Endothelial cell of umbilical vein (primary cell): ENCODE results near the gene EPAS1. TPM values are rescaled to one million over a fixed set of nuclear protein-coding genes. Genes with fewer than 3 reads are reported as not detected.

ENCODE experiments used
- BruUV-seq: library from RNA; stranded (reverse); fragments of 400-500 nt; replicated peaks from 2 replicates; lab custom pipeline; 2021; lab: Mats Ljungman, UMichigan
- CTCF ChIA-PET: fragments of 300-600, 350-600 bp; sonication (Branson Sonifier 250); formaldehyde crosslinking; loops from one replicate; lab custom pipeline; 2021; ENCODE audit warnings: antibody characterized with exemption, inconsistent platforms; lab: Charles Lee
- POLR2A ChIA-PET: fragments of 300-600, 350-600 bp; sonication (Branson Sonifier 250); formaldehyde crosslinking; loops from one replicate; lab custom pipeline; 2021; ENCODE audit warnings: antibody characterized with exemption, inconsistent platforms; lab: Charles Lee
- DNase-seq: peaks from one replicate; pipeline ENCODE4 v3.0.0-alpha.2; 2011; ENCODE audit warnings: low read depth, low spot score
- FAIRE-seq: peaks from 2 replicates; lab custom pipeline; 2011; peaks lifted over from hg19 to GRCh38; lab: Jason Lieb, UNC
- H2AFZ ChIP-seq: 2 replicates; pipeline ENCODE4 v1.6.0; 2012; ENCODE audit warnings: low read depth, low read length, control low read depth, inconsistent platforms
- H3K27ac ChIP-seq: 2 replicates; pipeline ENCODE4 v1.5.1; 2011; ENCODE audit warnings: low read depth, mild to moderate bottlenecking, control low read depth, low read length, moderate library complexity; ENCODE audit not compliant: insufficient read depth
- H3K27me3 ChIP-seq, 2 experiments: 2 replicates each; pipeline versions ENCODE4 v1.6.0 to v1.6.1; 2011; ENCODE audit warnings: low read length in 2 of 2, mixed read lengths in 1 of 2; ENCODE audit not compliant: control insufficient read depth in 2 of 2, insufficient read depth in 2 of 2
- H3K36me3 ChIP-seq, 2 experiments: 2 replicates in 1 of 2; 3 replicates in 1 of 2; pipeline ENCODE4 v1.5.1; 2011; ENCODE audit warnings: low read length in 2 of 2, mild to moderate bottlenecking in 1 of 2, moderate library complexity in 1 of 2; ENCODE audit not compliant: control insufficient read depth in 2 of 2, insufficient read depth in 2 of 2; ENCODE audit errors: extremely low read depth in 1 of 2
- H3K4me1 ChIP-seq: 3 replicates; pipeline ENCODE4 v1.5.1; 2011; ENCODE audit warnings: mild to moderate bottlenecking, low read length; ENCODE audit not compliant: control insufficient read depth, insufficient read depth; ENCODE audit errors: extremely low read depth
- H3K4me2 ChIP-seq: 2 replicates; pipeline ENCODE4 v1.6.1; 2011; ENCODE audit warnings: low read length, control low read depth, mixed read lengths; ENCODE audit not compliant: insufficient read depth
- H3K4me3 ChIP-seq, 3 experiments: fragments of 200-600 bp in 1 of 3; sonication (generic), shearing (Covaris generic) in 1 of 3; replicated peaks in 1 of 3; 2 replicates each; pipeline ENCODE4 v1.5.1; 2011 to 2016; ENCODE audit warnings: control low read depth in 3 of 3, low read length in 3 of 3, mild to moderate bottlenecking in 2 of 3, inconsistent platforms in 1 of 3, low read depth in 1 of 3, moderate library complexity in 1 of 3; ENCODE audit not compliant: insufficient read depth in 1 of 3
- H3K79me2 ChIP-seq: 2 replicates; pipeline ENCODE4 v1.6.0; 2012; ENCODE audit warnings: low read length, inconsistent platforms; ENCODE audit not compliant: control insufficient read depth, insufficient read depth
- H3K9ac ChIP-seq: replicated peaks from 2 replicates; pipeline ENCODE3; 2011; ENCODE audit warnings: low read length, control low read depth; ENCODE audit not compliant: insufficient read depth; ENCODE audit errors: extremely low read depth
- H3K9me1 ChIP-seq: replicated peaks from 3 replicates; pipeline ENCODE4 v1.6.0; 2011; ENCODE audit warnings: mild to moderate bottlenecking, low read length; ENCODE audit not compliant: control insufficient read depth, insufficient read depth; ENCODE audit errors: extremely low read depth
- H3K9me3 ChIP-seq: replicated peaks from 2 replicates; pipeline ENCODE4 v1.5.1; 2012; ENCODE audit warnings: low read length, inconsistent platforms; ENCODE audit not compliant: control insufficient read depth, insufficient read depth
- H4K20me1 ChIP-seq: replicated peaks from 2 replicates; pipeline ENCODE3; 2011; ENCODE audit warnings: mild to moderate bottlenecking, low read length; ENCODE audit not compliant: control insufficient read depth, insufficient read depth; ENCODE audit errors: extremely low read depth
- CTCF ChIP-seq, 2 donors: IDR thresholded peaks; 1 replicate in 1 of 2; 2 replicates in 1 of 2; pipeline ENCODE4 v1.5.1; 2011; ENCODE audit warnings: low read length in 2 of 2, mild to moderate bottlenecking in 2 of 2, moderate library complexity in 2 of 2, control low read depth in 1 of 2, inconsistent platforms in 1 of 2, low read depth in 1 of 2; ENCODE audit not compliant: insufficient read depth in 1 of 2; ENCODE audit errors: extremely low read depth in 1 of 2
- EZH2 ChIP-seq: IDR thresholded peaks from 2 replicates; pipeline ENCODE4 v1.6.1; 2012; ENCODE audit warnings: borderline replicate concordance, low read depth, mild to moderate bottlenecking, moderate library complexity, low read length, inconsistent platforms; ENCODE audit not compliant: severe bottlenecking
- FOS ChIP-seq: IDR thresholded peaks from 2 replicates; pipeline ENCODE4 v1.6.1; 2011; ENCODE audit warnings: mild to moderate bottlenecking, low read length, moderate library complexity, borderline replicate concordance; ENCODE audit not compliant: insufficient read depth
- MAX ChIP-seq: IDR thresholded peaks from 2 replicates; pipeline ENCODE4 v1.6.1; 2011; ENCODE audit not compliant: insufficient read depth, insufficient read length
- MYC ChIP-seq: IDR thresholded peaks from one replicate; pipeline ENCODE4 v1.6.1; 2011; ENCODE audit warnings: mild to moderate bottlenecking, low read depth, low read length
- POLR2A ChIP-seq: IDR thresholded peaks from 2 replicates; pipeline ENCODE4 v1.6.1; 2012; ENCODE audit warnings: low read depth, mild to moderate bottlenecking, control low read depth, low read length
- dilution Hi-C: fragments of 300-500 bp; cut with MboI; formaldehyde crosslinking; loops from one replicate; pipeline ENCODE4 v1.15.0; 2019; ENCODE audit warnings: low sequenced_read_pairs; ENCODE audit not compliant: extremely low pct_ligation_motif_present
- intact Hi-C: fragments of 100-400 bp; cut with micrococcal nuclease; formaldehyde crosslinking; loops from one replicate; pipeline ENCODE4 v1.10.0; 2022
- polyA plus RNA-seq, 4 experiments: library from polyadenylated mRNA; depleted of rRNA in 3 of 4; stranded (reverse) in 3 of 4; unstranded in 1 of 4; fragments of >200 nt; gene quantifications; 2 replicates each; pipeline versions ENCODE4 v1.2.1 to v1.2.3, GENCODE V29; 2011 to 2012; ENCODE audit warnings: missing spikeins in 1 of 4
- total RNA-seq: library from RNA; stranded (reverse); gene quantifications from 2 replicates; pipeline ENCODE4 v1.2.3, GENCODE V29; 2021

The EPAS1 gene
- total and polyA plus RNA-seq, 2 donors (not counting 3 experiments of a cell fraction or from before 2014, with no cell fraction given): 229 to 374 TPM

DNA sequence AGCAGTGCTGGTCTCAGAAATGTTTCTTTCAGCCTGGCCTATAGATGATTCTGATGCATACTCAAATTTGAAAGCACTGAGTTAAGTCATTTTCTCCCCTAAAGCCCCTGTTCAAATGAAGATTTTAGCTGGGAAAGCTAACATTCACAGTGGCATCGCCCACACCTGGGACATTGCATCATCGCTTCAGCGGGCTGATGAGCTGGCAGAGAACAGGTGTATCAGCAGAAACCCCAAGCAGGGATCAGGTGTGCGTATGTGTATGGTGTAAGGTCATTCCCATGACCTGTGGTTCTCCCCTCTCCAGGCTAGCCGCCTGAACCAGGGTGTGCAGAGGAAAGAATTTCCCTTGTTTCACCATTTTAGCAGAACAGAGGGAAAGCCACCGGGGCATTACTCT lies 56.3 kb downstream of the EPAS1 start:
- H3K4me2 ChIP-seq: no peak overlapping the region
- H3K4me1 ChIP-seq: peaks cover 45% of the 10 kb centered on the region
- POLR2A ChIA-PET: no interaction called here
- peaks cover 3% of the 10 kb centered on the region for H3K79me2 ChIP-seq
- DNase-seq: no peak
- H3K9me3 ChIP-seq: no peaks in the 10 kb centered on the region
- CTCF ChIA-PET: interaction anchor here (0.9 to 2.0 kb wide), 7 partner anchors 10 to 361 kb away, joined by 3 to 14 read pairs (median 9); no protein-coding TSS in a partner anchor
- no TSS peak for BruUV-seq
- no peaks in the 10 kb centered on the region for H4K20me1 ChIP-seq
- no peaks in the 10 kb centered on the region for H3K27me3 ChIP-seq
- no peak overlapping the region for H3K4me3 ChIP-seq
- peaks cover 18 to 47% of the 10 kb centered on the region in 2 experiments for H3K36me3 ChIP-seq
- intact Hi-C loops (loop anchor here (5.0 kb wide), 1 partner anchor 176 kb away; no protein-coding TSS in a partner anchor), dilution Hi-C loops (no loop called here)
- H3K27ac ChIP-seq: no peak overlapping the region
- no peak for FAIRE-seq
- H3K9me1 ChIP-seq: no peaks in the 10 kb centered on the region
- no peak overlapping the region for H3K9ac ChIP-seq
- H2AFZ ChIP-seq: no peak overlapping the region
- TF ChIP-seq CTCF (IDR thresholded peaks at IDR 0.05; ENCODE audit: extremely low read depth in 1 of 2, insufficient read depth in 1 of 2, low read depth in 1 of 2, low read length in 2 of 2) (no peak), EZH2 (no peak), POLR2A (no peak), FOS (no peak), MYC (no peak), MAX (no peak)
